GM19328 (cell line): ENCODE measurements around the gene CYBRD1.
A peak's percentile ranks its signal among the peaks of the same experiment; 100 is the strongest.

ENCODE experiments used
- ATAC-seq: cut with Tn5 transposase; IDR thresholded peaks from one replicate; pipeline ENCODE4 v1.9.1; 2021; ENCODE audit warnings: mild to moderate bottlenecking, moderate library complexity; ENCODE audit not compliant: unreplicated experiment

CYBRD1 gene

GRCh38 chr2:171553236-171553635 lies 31.0 kb downstream of the CYBRD1 start:
- ATAC-seq, result no peak

DNA sequence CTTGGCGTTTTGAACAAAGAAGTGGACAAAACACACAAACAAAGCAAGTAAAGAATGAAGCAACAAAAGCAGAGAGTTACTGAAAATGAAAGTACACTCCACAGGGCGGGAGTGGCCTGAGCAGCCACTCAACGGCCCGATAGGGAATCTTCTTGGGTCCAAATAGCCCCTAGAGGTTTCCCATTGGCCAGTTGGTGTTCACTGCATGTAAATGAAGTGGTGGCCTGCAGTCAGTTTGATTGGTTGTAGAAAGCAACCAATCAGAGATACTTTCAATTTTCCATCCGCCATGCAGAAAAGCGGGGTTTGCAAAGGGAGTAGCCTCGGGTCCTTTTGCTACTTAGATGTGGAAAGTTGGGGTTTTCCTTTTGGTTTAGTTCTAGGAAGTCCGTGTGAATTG lies 31.6 kb downstream of the CYBRD1 start:
- no peak for ATAC-seq

DNA sequence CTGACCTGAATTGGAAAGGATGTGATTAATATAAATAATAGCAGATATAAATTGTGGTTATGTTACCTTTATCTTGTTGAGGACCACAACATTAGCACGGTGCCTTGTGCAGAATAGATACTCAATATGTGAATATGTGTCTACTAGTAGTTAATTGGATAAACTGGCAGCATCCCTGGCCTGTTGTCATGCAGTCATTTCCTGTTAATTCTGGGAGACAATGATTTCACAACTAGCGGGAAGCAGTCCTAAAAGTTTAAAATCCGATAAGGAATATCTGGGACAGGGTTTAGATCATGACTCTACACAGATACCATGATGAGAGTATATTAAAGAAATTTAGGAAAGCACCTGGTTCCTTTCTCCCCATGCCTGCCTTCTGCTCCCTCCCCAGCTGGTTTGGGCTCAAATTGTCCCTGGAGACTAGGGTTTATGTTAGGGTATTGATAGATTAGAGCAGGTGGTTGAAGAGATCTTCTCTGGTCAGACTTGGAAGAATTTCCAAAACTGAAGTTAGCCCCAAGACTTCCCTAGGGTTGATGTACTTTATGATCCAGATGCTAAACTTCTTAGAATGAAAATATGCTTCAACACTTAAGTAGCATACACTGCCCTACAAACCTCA lies 32.8 kb downstream of the CYBRD1 start:
- ATAC-seq, result no peak

GRCh38 chr2:171557363-171557762 lies 35.1 kb downstream of the CYBRD1 start:
- ATAC-seq, result no peak

DNA sequence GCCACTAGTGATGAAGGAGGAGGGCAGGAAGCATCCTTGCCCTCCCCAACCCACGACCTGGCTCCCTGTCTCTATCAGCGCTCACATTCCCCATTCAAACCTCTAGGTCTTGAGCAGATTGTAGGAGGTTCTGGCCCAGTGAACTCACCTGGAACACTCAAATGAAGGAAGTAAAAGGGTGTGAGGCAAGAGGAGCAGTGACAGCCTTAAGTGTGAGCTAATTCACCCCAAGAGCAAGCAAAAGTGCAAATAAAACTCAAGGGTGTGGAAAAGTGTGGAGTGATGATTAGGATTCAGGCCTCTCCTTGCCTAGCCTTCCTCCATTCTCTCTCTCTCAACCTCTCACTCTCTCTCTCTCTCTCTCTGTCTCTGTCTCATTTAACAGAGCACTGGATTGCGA lies 41.0 kb downstream of the CYBRD1 start:
- no peak for ATAC-seq

- ATAC-seq, result no peak
These were observed 42.2 kb downstream of the CYBRD1 start for GRCh38 chr2:171564463-171564862.

DNA sequence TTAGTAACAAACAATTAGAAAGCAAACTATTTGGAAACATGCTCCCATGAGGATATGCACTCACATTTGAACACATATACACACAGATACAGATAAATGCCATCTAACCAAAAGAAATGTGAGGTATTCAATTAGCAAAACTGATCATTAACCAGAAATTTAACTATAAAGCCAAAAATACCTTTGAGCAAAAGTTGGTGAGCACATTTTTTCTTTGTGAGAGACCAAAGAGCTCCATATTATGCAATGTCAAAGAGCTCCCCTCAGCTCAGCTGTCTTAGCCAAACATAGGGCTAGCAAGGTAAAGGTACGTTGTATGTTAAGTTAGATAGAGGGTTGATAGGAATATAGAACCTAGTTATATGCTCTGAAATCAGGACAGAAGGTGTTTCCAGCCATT lies 43.8 kb downstream of the CYBRD1 start:
- ATAC-seq, result no peak

- ATAC-seq, result no peak
These were observed 44.5 kb downstream of the CYBRD1 start for GRCh38 chr2:171566753-171567152.

GRCh38 chr2:171568089-171568488 lies 45.8 kb downstream of the CYBRD1 start:
- no peak for ATAC-seq

DNA sequence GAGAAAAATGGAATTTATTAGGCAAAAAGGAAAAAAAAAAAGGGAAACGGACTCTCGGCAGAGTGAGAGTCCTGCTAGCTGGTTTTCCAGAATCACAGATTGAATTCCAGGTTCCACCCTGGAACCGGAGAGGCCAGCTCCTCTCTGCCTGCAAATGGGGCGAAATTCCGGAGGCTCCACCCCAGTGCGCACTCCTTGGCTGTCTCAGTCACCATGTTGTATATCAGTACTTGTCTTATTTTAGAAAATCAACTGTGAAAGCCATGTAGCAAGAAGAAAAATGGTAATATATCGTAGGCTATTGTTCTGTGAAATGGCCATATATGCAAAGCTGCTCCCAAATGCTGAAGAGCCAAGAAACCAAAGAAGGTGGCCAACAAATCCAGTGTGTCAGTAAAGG lies 49.4 kb downstream of the CYBRD1 start:
- ATAC-seq, result no peak

DNA sequence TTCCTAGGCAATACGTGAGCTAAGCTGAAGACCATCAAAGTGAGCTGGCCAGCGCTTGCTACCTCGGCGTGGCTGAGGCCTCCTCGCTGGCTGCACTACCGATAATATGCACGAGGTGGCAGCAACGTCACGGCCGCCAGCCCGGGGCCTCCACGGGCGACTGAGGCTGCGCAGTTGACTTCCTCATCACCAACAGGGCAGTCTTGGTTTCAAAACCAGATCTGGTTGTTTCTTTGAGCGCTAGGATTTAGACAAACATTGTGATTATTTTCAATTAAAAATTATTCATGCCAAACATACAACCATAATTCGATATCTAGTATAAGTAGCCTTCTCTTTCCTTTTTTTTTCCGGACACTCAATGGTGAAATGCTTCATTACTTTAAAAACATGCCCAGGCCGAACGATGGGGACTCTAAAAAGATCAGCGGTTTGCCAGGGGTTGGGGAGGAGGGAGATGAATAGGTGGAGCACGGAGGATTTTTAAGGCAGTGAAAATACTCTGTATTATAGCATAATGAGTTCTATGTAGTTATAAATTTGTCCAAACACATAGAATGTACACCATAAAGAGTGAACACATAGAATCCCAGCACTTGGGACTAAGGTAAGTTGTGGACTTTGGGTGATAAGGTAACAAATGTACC lies 52.0 kb downstream of the CYBRD1 start:
- peak; percentile 84 for ATAC-seq

DNA sequence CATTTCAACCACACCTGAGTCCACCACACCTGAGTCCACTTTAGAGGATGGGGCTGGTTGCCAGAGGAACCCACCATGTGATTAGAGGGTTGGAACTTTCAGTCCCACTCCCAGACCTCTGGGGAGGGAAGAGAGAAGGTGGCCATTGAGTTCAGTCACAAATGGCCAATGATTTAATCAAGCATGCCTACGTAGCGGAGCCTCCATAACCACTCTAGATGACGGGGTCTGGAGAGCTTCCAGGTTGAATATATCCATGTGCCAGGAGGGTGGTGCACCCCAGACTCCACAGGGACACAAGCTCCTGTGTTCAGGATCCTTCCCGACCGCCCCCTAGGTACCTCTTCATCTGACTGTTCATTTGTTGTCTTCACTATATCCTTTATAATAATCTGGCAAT lies 53.3 kb downstream of the CYBRD1 start:
- ATAC-seq, result no peak

- ATAC-seq, result no peak
These were observed 56.0 kb downstream of the CYBRD1 start for GRCh38 chr2:171578127-171578803.

DNA sequence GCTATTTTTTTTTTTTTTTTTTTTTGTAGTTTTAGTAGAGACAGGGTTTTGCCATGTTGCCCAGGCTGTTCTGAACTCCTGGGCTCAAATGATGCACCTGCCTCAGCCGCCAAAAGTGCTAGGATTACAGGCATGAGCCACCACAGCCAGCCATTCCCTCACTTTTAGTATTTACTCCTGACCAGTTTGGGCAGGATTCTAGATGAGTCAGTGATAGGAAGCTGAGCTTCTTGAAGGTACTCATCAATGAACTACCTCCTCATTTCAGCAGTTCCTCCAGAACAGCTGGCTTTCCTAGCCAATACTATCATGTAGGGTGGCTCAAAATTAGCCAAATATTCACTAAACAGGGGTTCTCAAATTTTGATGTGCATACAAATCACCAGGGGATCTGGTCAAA lies 57.2 kb downstream of the CYBRD1 start:
- no peak for ATAC-seq

DNA sequence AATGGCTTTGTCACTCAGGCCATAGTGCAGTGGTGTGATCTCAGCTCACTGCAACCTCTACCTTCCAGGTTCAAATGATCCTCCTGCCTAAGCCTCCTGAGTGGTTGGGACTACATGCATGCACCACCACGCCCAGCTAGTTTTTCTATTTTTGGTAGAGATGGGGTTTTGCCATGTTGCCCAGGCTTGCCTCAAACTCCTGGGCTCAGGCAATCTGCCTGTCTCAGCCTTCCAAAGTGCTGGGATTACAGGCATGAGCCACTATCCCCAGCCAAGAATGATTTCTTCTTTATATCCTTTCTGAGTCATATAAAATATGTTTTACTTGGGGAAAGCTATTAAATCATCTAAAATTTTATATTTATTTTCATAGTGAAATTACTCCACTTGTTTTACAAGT lies 61.3 kb downstream of the CYBRD1 start:
- ATAC-seq, result no peak

DNA sequence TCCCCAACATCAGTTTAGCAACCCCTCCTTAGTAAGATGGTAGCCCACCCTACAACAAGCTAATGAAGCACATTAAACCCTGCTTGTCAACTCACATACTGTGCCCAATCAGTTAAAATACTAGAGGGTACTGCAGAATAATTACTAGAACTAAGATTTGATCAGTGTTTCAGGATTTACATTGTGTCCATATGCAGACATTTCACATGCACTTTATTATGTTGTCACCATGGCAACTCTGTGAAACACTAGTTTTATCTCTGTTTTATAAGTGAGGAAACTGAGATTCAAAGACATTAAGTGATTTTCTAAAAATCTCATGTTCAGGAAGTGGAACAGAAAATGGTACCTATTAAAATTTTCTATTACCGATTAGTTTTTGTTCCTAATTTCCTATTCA lies 61.7 kb downstream of the CYBRD1 start:
- no peak for ATAC-seq

DNA sequence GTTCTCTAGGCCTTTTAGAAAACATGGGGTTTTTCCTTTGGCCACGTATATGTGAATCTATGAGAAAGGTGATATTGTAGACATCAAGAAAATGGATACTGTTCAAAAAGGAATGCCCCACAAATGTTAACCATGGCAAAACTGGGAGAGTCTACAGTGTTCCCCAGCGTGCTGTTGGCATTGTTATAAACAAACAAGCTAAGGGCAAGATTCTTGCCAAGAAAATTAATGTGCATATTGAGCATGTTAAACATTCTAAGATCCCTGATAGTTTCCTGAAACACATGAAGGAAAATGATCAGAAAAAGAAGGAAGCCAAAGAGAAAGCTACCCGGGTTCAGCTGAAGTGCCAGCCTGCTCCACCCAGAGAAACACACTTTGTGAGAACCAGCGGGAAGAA lies 64.9 kb downstream of the CYBRD1 start:
- ATAC-seq, result no peak

GRCh38 chr2:171587567-171587966 lies 65.3 kb downstream of the CYBRD1 start:
- no peak for ATAC-seq

- no peak for ATAC-seq
These were observed 67.8 kb downstream of the CYBRD1 start for GRCh38 chr2:171590116-171590515.

DNA sequence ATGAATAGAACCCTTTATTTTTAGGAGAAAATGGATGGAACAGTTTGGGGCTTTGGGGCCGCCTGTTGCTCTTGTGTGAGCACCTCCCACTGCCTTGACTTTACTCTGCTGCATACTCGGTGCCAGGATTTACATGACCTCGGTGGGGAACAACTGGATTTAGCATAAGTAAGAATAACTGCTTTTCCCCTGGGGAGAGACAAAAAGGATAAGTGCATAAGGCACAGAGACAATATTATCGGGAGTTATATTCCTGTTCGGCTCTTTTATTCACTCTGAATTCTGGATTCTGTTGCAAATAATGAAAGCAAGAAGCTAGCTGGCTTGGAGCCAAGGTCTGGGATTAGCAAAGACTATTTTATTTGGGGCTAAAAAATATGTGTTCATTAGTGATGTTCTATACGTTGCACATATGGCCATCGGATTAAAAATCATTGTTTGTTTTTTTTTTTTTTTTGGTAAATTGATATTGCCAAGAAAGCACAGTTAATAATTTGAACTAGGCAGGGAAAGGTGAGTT lies 69.8 kb downstream of the CYBRD1 start:
- ATAC-seq, result no peak

GRCh38 chr2:171595456-171595855 lies 73.2 kb downstream of the CYBRD1 start:
- no peak for ATAC-seq

- ATAC-seq, result no peak
These were observed 73.6 kb downstream of the CYBRD1 start for GRCh38 chr2:171595896-171596295.
